ENCODE results near the gene ASTL. TPM values are rescaled to one million over a fixed set of nuclear protein-coding genes. Genes with fewer than 3 reads are reported as not detected.

Gene ASTL
- total RNA-seq, 1 donor from 2014 or later: not detected

DNA sequence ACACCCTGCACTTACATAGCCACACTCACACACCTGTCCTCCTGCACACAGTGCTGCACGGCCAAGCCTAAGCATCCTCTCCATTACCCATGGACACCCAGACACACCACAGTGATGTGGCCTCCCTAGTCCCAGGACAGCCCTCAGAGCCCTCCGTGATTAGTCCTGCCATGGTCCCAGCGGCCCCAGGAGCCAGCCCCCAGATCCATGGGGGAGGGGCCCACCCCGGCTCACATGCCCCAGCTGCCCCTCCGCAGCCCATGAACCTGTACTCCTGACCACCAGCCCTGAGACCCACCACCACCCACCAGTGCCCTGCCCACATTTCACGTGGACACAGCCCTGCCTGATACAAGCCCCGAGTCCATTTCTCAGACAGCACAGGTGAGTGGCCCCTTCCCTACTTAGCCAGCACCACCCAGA lies 15.0 kb upstream of the ASTL start:
- H3K27me3 ChIP-seq (ENCODE audit: control insufficient read depth in 3 of 3, insufficient read depth in 3 of 3, low read length in 3 of 3): peaks cover 0 to 6% (median 0%) of the 10 kb centered on the region in 3 donors
- no peaks in the 10 kb centered on the region for H3K4me1 ChIP-seq (ENCODE audit: control insufficient read depth in 3 of 3, insufficient read depth in 3 of 3, low read length in 3 of 3)
- H3K27ac ChIP-seq (ENCODE audit: low read depth, low read length): no peak overlapping the region
- H3K4me3 ChIP-seq (ENCODE audit: low read length in 3 of 3): no peak overlapping the region
- H3K36me3 ChIP-seq (ENCODE audit: control insufficient read depth in 3 of 3, insufficient read depth in 3 of 3, low read length in 3 of 3): no peaks in the 10 kb centered on the region
- H3K9me3 ChIP-seq (ENCODE audit: control insufficient read depth in 3 of 3, low read length in 3 of 3): no peaks in the 10 kb centered on the region
- H3K9ac ChIP-seq (ENCODE audit: low read depth in 1 of 3, low read length in 3 of 3): no peak overlapping the region

DNA sequence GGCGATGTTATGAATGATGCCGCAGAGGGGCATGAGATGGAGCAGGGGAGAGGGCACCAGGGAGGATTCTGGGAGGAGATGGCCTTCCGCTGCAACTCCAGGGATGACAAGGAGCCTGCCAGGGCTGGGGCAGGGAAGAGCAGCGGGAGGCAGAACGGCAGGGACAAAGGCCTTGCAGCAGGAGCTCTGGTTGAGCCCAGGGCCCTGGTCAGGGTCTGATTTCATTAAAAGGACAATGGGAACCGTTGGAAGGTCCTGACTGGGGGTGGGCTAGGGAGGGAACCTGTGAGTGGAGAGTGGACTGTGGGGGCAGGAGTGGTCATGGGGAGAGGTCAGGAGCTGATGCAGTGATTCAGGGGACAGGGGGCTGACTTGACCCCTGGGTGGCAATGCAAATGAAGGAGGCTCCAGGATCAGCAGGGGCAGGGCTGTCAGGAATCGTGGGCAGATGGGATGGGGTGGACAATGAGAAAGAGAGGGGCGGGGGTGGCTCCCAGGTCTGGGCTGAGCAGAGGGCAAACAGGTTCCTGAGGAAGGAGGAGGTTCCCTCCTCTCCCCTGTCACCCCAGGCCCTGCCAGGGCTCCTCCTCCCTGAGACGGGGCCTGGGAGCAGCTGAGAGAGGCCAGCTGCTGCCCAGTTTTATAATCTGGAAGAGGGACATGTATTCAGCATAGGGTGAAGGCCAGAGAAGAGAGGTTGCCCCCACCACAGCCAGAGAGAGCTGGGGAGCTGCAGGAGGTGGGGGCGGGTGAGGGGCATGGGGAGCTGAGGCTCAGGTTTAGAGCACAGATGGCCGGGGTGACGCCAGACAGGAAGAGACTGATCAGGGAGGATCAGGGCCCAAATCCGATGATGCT lies 14.2 kb upstream of the ASTL start:
- H3K4me1 ChIP-seq (ENCODE audit: control insufficient read depth in 3 of 3, insufficient read depth in 3 of 3, low read length in 3 of 3): no peaks in the 10 kb centered on the region
- H3K9me3 ChIP-seq (ENCODE audit: control insufficient read depth in 3 of 3, low read length in 3 of 3): no peaks in the 10 kb centered on the region
- H3K27ac ChIP-seq (ENCODE audit: low read depth, low read length): no peak overlapping the region
- H3K27me3 ChIP-seq (ENCODE audit: control insufficient read depth in 3 of 3, insufficient read depth in 3 of 3, low read length in 3 of 3): peaks cover 0 to 6% (median 0%) of the 10 kb centered on the region in 3 donors
- no peak overlapping the region for H3K9ac ChIP-seq (ENCODE audit: low read depth in 1 of 3, low read length in 3 of 3)
- no peaks in the 10 kb centered on the region for H3K36me3 ChIP-seq (ENCODE audit: control insufficient read depth in 3 of 3, insufficient read depth in 3 of 3, low read length in 3 of 3)
- H3K4me3 ChIP-seq (ENCODE audit: low read length in 3 of 3): no peak overlapping the region

- Histone ChIP-seq H3K36me3 (ENCODE audit: control insufficient read depth in 3 of 3, insufficient read depth in 3 of 3, low read length in 3 of 3) (no peaks in the 10 kb centered on the region), H3K4me3 (ENCODE audit: low read length in 3 of 3) (no peak overlapping the region), H3K4me1 (ENCODE audit: control insufficient read depth in 3 of 3, insufficient read depth in 3 of 3, low read length in 3 of 3) (peaks cover 0 to 2% (median 0%) of the 10 kb centered on the region in 3 donors), H3K9ac (ENCODE audit: low read depth in 1 of 3, low read length in 3 of 3) (no peak overlapping the region), H3K27ac (ENCODE audit: low read depth, low read length) (no peak overlapping the region), H3K27me3 (ENCODE audit: control insufficient read depth in 3 of 3, insufficient read depth in 3 of 3, low read length in 3 of 3) (peaks cover 0 to 3% (median 0%) of the 10 kb centered on the region in 3 donors), H3K9me3 (ENCODE audit: control insufficient read depth in 3 of 3, low read length in 3 of 3) (no peaks in the 10 kb centered on the region)
Measured at GRCh38 chr2:96151595-96152303, 13.4 kb upstream of the ASTL start.

GRCh38 chr2:96150791-96151594 lies 12.7 kb upstream of the ASTL start:
- Histone ChIP-seq H3K4me1 (ENCODE audit: control insufficient read depth in 3 of 3, insufficient read depth in 3 of 3, low read length in 3 of 3) (peaks cover 0 to 3% (median 0%) of the 10 kb centered on the region in 3 donors), H3K27ac (ENCODE audit: low read depth, low read length) (no peak overlapping the region), H3K27me3 (ENCODE audit: control insufficient read depth in 3 of 3, insufficient read depth in 3 of 3, low read length in 3 of 3) (no peaks in the 10 kb centered on the region), H3K9ac (ENCODE audit: low read depth in 1 of 3, low read length in 3 of 3) (no peak overlapping the region), H3K4me3 (ENCODE audit: low read length in 3 of 3) (no peak overlapping the region), H3K9me3 (ENCODE audit: control insufficient read depth in 3 of 3, low read length in 3 of 3) (no peaks in the 10 kb centered on the region), H3K36me3 (ENCODE audit: control insufficient read depth in 3 of 3, insufficient read depth in 3 of 3, low read length in 3 of 3) (no peaks in the 10 kb centered on the region)

GRCh38 chr2:96150007-96150640 lies 11.8 kb upstream of the ASTL start:
- H3K27ac ChIP-seq (ENCODE audit: low read depth, low read length): no peak overlapping the region
- peaks cover 0 to 6% (median 0%) of the 10 kb centered on the region in 3 donors for H3K4me1 ChIP-seq (ENCODE audit: control insufficient read depth in 3 of 3, insufficient read depth in 3 of 3, low read length in 3 of 3)
- H3K9ac ChIP-seq (ENCODE audit: low read depth in 1 of 3, low read length in 3 of 3): no peak overlapping the region
- no peaks in the 10 kb centered on the region for H3K9me3 ChIP-seq (ENCODE audit: control insufficient read depth in 3 of 3, low read length in 3 of 3)
- no peaks in the 10 kb centered on the region for H3K27me3 ChIP-seq (ENCODE audit: control insufficient read depth in 3 of 3, insufficient read depth in 3 of 3, low read length in 3 of 3)
- no peak overlapping the region for H3K4me3 ChIP-seq (ENCODE audit: low read length in 3 of 3)
- H3K36me3 ChIP-seq (ENCODE audit: control insufficient read depth in 3 of 3, insufficient read depth in 3 of 3, low read length in 3 of 3): no peaks in the 10 kb centered on the region

- Histone ChIP-seq H3K9me3 (ENCODE audit: control insufficient read depth in 3 of 3, low read length in 3 of 3) (no peaks in the 10 kb centered on the region), H3K27me3 (ENCODE audit: control insufficient read depth in 3 of 3, insufficient read depth in 3 of 3, low read length in 3 of 3) (no peaks in the 10 kb centered on the region), H3K4me3 (ENCODE audit: low read length in 3 of 3) (no peak overlapping the region), H3K4me1 (ENCODE audit: control insufficient read depth in 3 of 3, insufficient read depth in 3 of 3, low read length in 3 of 3) (peaks cover 9 to 14% (median 13%) of the 10 kb centered on the region in 3 donors), H3K9ac (ENCODE audit: low read depth in 1 of 3, low read length in 3 of 3) (no peak overlapping the region), H3K27ac (ENCODE audit: low read depth, low read length) (no peak overlapping the region), H3K36me3 (ENCODE audit: control insufficient read depth in 3 of 3, insufficient read depth in 3 of 3, low read length in 3 of 3) (peaks cover 0 to 3% (median 2%) of the 10 kb centered on the region in 3 donors)
Measured at GRCh38 chr2:96148410-96149217, 10.3 kb upstream of the ASTL start.

GRCh38 chr2:96147593-96148201 lies 9.4 kb upstream of the ASTL start:
- Histone ChIP-seq H3K27ac (ENCODE audit: low read depth, low read length) (no peak overlapping the region), H3K36me3 (ENCODE audit: control insufficient read depth in 3 of 3, insufficient read depth in 3 of 3, low read length in 3 of 3) (peaks cover 0 to 3% (median 2%) of the 10 kb centered on the region in 3 donors), H3K4me1 (ENCODE audit: control insufficient read depth in 3 of 3, insufficient read depth in 3 of 3, low read length in 3 of 3) (peaks cover 9 to 14% (median 14%) of the 10 kb centered on the region in 3 donors), H3K4me3 (ENCODE audit: low read length in 3 of 3) (no peak overlapping the region), H3K27me3 (ENCODE audit: control insufficient read depth in 3 of 3, insufficient read depth in 3 of 3, low read length in 3 of 3) (no peaks in the 10 kb centered on the region), H3K9me3 (ENCODE audit: control insufficient read depth in 3 of 3, low read length in 3 of 3) (no peaks in the 10 kb centered on the region), H3K9ac (ENCODE audit: low read depth in 1 of 3, low read length in 3 of 3) (no peak overlapping the region)

DNA sequence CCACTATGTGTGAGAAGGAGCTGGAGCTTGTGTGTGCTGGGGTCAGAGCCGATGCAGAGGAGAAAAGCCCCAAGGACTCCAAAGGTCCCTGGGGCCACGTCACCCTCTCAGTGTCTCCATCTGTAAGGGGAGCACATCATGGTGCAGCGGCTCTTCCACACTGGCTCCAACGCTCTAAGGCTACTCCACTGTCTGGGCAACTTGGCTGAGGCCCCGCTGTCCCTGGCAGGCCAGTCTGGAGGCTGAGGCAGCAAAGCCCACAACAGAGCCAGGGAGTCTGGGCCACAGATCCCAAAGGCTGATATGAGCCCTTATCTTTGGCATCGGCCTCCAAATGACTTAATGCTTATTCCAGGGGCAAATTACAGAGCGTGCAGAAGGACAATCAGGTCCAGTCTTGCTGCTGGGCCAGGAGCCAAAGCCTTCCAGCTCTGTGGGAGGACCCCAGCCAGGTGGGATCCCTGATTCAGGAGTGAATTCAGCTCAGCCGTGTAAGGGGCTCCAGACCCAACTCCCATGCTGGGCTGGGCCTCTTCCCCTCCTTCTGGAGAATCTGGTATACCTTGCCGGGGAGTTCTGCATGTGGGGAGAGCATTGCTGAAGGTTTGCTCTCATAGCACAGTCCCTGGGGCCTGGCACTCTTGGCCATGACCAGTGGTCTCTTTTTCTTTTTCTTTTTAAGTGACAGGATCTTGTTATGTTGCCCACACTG lies 8.7 kb upstream of the ASTL start:
- Histone ChIP-seq H3K27ac (ENCODE audit: low read depth, low read length) (no peak overlapping the region), H3K36me3 (ENCODE audit: control insufficient read depth in 3 of 3, insufficient read depth in 3 of 3, low read length in 3 of 3) (peaks cover 0 to 3% (median 2%) of the 10 kb centered on the region in 3 donors), H3K4me1 (ENCODE audit: control insufficient read depth in 3 of 3, insufficient read depth in 3 of 3, low read length in 3 of 3) (peaks cover 9 to 14% (median 14%) of the 10 kb centered on the region in 3 donors), H3K9me3 (ENCODE audit: control insufficient read depth in 3 of 3, low read length in 3 of 3) (no peaks in the 10 kb centered on the region), H3K27me3 (ENCODE audit: control insufficient read depth in 3 of 3, insufficient read depth in 3 of 3, low read length in 3 of 3) (no peaks in the 10 kb centered on the region), H3K9ac (ENCODE audit: low read depth in 1 of 3, low read length in 3 of 3) (no peak overlapping the region), H3K4me3 (ENCODE audit: low read length in 3 of 3) (no peak overlapping the region)

Data from skeletal muscle tissue (tissue), 4 donors.